ENCODE results near the gene COL28A1. TPM values are rescaled to one million over a fixed set of nuclear protein-coding genes. Genes with fewer than 3 reads are reported as not detected.
"Not testable (repeated sequence)": the region's sequence is repeated elsewhere in the genome, so short reads cannot be mapped to it uniquely, and the experiment has no call there.

Gene COL28A1
- polyA plus RNA-seq, 3 donors = 0.51 to 3.0 (median 0.79) TPM

GRCh38 chr7:7564323-7564780, 28.7 kb upstream of the COL28A1 start:
- WGBS, 3 donors = 61 to 91% (median 82%) methylated on average over 3 of the region's 3 CpGs
- no peak overlapping the region for H3K27ac ChIP-seq (ENCODE audit: low read depth, low read length)

GRCh38 chr7:7563813-7564212, 28.1 kb upstream of the COL28A1 start:
- H3K27ac ChIP-seq (ENCODE audit: low read depth, low read length) = no peak overlapping the region

GRCh38 chr7:7563269-7563668, 27.6 kb upstream of the COL28A1 start:
- WGBS, 3 donors = 47 to 94% (median 88%) methylated on average over 5 of the region's 5 CpGs
- H3K27ac ChIP-seq (ENCODE audit: low read depth, low read length) = no peak overlapping the region

GRCh38 chr7:7562736-7563135, 27.1 kb upstream of the COL28A1 start:
- WGBS, 3 donors = 73 to 87% (median 77%) methylated on average over 3 of the region's 3 CpGs
- no peak overlapping the region for H3K27ac ChIP-seq (ENCODE audit: low read depth, low read length)

- not testable (repeated sequence) for H3K27ac ChIP-seq (ENCODE audit: low read depth, low read length)
- WGBS, 3 donors = 97 to 98% (median 98%) methylated on average over 5 of the region's 5 CpGs
Observed at GRCh38 chr7:7561591-7561990, 25.9 kb upstream of the COL28A1 start.

- 94 to 99% (median 97%) methylated on average over 5 of the region's 5 CpGs for WGBS, 3 donors
- no peak overlapping the region for H3K27ac ChIP-seq (ENCODE audit: low read depth, low read length)
Observed at GRCh38 chr7:7557252-7557651, 21.6 kb upstream of the COL28A1 start.

- no peak overlapping the region for H3K27ac ChIP-seq (ENCODE audit: low read depth, low read length)
- WGBS, 3 donors = 97 to 100% (median 100%) methylated on average over 1 of the region's 1 CpG
Observed at GRCh38 chr7:7556852-7557251, 21.2 kb upstream of the COL28A1 start.

- H3K27ac ChIP-seq (ENCODE audit: low read depth, low read length) = no peak overlapping the region
- 48 to 62% (median 55%) methylated on average over 8 of the region's 8 CpGs for WGBS, 3 donors
Observed at GRCh38 chr7:7554649-7555575, 19.2 kb upstream of the COL28A1 start.

- no peak overlapping the region for H3K27ac ChIP-seq (ENCODE audit: low read depth, low read length)
Observed at GRCh38 chr7:7554021-7554432, 18.4 kb upstream of the COL28A1 start.

GRCh38 chr7:7553386-7553785, 17.7 kb upstream of the COL28A1 start:
- 73 to 100% (median 96%) methylated on average over 1 of the region's 1 CpG for WGBS, 3 donors
- H3K27ac ChIP-seq (ENCODE audit: low read depth, low read length) = no peak overlapping the region

More at GRCh38 chr7:7554021-7554432, 18.4 kb upstream of the COL28A1 start:
- WGBS, 3 donors = 80 to 88% (median 81%) methylated on average over 5 of the region's 5 CpGs

- no peak overlapping the region for H3K27ac ChIP-seq (ENCODE audit: low read depth, low read length)
- WGBS, 3 donors = 80 to 87% (median 82%) methylated on average over 2 of the region's 2 CpGs
Observed at GRCh38 chr7:7552199-7552598, 16.5 kb upstream of the COL28A1 start.

GRCh38 chr7:7550663-7551062, 15.0 kb upstream of the COL28A1 start:
- H3K27ac ChIP-seq (ENCODE audit: low read depth, low read length) = no peak overlapping the region
- 91 to 96% (median 95%) methylated on average over 3 of the region's 3 CpGs for WGBS, 3 donors

- WGBS, 3 donors = 88 to 93% (median 91%) methylated on average over 3 of the region's 3 CpGs
Observed at GRCh38 chr7:7548407-7548806, 12.7 kb upstream of the COL28A1 start.

GRCh38 chr7:7542251-7542835, 6.7 kb upstream of the COL28A1 start:
- H3K27ac ChIP-seq (ENCODE audit: low read depth, low read length) = no peak overlapping the region
- 73 to 77% (median 74%) methylated on average over 4 of the region's 4 CpGs for WGBS, 3 donors

More at GRCh38 chr7:7548407-7548806, 12.7 kb upstream of the COL28A1 start:
- no peak overlapping the region for H3K27ac ChIP-seq (ENCODE audit: low read depth, low read length)

GRCh38 chr7:7539711-7540110, 4.0 kb upstream of the COL28A1 start:
- WGBS, 3 donors = 86 to 88% (median 87%) methylated on average over 4 of the region's 4 CpGs
- H3K27ac ChIP-seq (ENCODE audit: low read depth, low read length) = no peak overlapping the region

- WGBS, 3 donors = 66 to 79% (median 74%) methylated on average over 4 of the region's 4 CpGs
- H3K27ac ChIP-seq (ENCODE audit: low read depth, low read length) = no peak overlapping the region
Observed at GRCh38 chr7:7539152-7539551, 3.5 kb upstream of the COL28A1 start.

GRCh38 chr7:7537711-7538110, 2.0 kb upstream of the COL28A1 start:
- 85 to 99% (median 86%) methylated on average over 2 of the region's 2 CpGs for WGBS, 3 donors

GRCh38 chr7:7536396-7537019, 835 bp upstream of the COL28A1 start:
- 87 to 90% (median 87%) methylated on average over 5 of the region's 5 CpGs for WGBS, 3 donors
- no peak overlapping the region for H3K27ac ChIP-seq (ENCODE audit: low read depth, low read length)

More at GRCh38 chr7:7537711-7538110, 2.0 kb upstream of the COL28A1 start:
- H3K27ac ChIP-seq (ENCODE audit: low read depth, low read length) = no peak overlapping the region

- WGBS, 3 donors = 73 to 90% (median 83%) methylated on average over 3 of the region's 3 CpGs
- H3K27ac ChIP-seq (ENCODE audit: low read depth, low read length) = no peak overlapping the region
Observed at GRCh38 chr7:7533831-7534430, 1.7 kb downstream of the COL28A1 start.
